M059J (cell line): ENCODE measurements around the gene TRABD. TPM values are rescaled to one million over a fixed set of nuclear protein-coding genes. Genes with fewer than 3 reads are reported as not detected.
"Not testable (repeated sequence)": the region's sequence is repeated elsewhere in the genome, so short reads cannot be mapped to it uniquely, and the experiment has no call there.

Experiments
- DNase-seq: peaks from one replicate; pipeline ENCODE4 v3.0.0-alpha.2; 2012; ENCODE audit warnings: low read depth
- total RNA-seq: library from RNA; depleted of rRNA; stranded (reverse); fragments of >200 nt; shearing (Covaris generic); gene quantifications from 2 replicates; pipeline ENCODE4 v1.2.3, GENCODE V29; 2014

The TRABD gene
- total RNA-seq, 1 experiment from 2014 or later, result 15.1 TPM

DNA sequence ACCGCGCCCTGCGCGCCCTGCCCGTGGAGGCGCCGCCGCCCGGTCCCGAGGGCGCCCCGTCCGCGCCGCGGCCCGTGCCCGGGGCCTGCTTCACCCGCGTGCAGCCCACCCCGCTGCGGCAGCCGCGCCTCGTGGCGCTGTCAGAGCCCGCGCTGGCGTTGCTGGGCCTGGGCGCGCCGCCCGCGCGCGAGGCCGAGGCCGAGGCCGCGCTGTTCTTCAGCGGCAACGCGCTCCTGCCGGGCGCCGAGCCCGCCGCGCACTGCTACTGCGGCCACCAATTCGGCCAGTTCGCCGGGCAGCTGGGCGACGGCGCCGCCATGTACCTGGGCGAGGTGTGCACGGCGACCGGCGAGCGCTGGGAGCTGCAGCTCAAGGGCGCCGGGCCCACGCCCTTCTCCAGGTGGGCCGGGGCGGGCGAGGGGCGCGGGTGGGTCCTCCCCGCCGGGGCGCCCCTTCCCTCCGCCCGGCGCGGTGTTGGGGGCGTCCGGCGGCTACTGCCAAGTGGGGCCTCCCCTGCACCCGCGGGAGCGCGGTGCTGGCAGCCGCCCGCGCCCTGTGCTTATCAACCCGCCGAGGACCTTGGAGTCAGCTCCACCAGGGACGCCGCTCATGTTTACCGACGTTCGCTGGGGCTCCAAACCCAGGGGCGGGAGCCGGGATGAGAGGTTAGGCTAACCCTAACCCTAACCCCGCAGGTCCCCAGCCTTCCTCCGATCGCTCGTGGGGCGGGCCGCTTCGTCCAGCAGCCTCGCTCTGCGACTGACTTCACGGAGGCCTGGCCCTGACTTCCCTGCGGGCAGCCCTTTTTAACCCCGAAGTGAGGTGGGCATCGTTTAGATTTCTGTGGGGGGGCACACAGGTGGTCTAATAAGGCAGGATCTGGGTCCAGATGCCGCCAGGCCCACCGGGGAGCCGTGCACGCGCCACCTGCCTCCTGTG lies 15.7 kb downstream of the TRABD start:
- no peak for DNase-seq

DNA sequence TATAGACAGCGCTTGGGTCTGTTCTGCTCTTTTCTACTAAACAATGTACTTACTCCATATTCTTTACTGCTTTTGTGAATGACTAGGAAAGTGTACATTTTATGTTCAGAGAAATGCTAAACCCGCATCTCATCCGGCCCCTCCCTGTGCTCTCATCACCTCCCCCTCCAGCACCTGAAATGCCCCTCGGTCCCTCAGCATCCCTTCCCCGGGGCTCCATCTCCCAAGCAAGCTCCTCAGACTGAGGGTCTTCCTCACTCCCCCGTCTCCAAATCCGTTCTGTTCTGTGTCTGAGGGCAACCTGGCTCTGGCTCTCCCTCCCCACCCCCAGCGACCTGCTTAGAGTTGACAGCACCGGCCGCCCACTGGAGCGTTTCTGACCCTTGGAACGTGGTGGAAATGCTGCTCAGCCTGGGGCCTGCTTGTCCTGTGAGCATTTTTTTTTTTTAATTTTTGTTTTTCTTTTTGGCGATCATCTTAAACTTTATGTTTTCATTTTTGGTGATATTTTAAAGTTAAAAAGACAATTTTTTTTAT lies 16.5 kb downstream of the TRABD start:
- DNase-seq, result no peak

DNA sequence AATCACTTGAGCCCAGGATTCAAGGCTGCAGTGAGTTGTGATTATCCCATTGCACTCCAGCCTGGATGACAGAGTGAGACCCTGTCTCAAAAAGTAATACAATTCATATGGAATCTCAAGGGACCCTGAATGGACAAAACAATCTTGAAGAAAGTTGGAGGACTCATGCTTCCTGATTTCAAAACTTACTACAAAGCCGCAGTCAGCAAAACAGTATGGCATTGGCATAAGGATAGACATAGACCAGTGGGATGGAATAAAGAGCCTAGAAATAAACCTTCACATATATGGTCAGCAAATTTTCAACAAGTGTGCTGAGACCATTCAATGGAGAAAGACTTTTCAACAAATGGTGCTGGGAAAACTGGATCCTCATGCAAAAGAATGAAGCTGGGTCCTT lies 17.6 kb downstream of the TRABD start:
- DNase-seq, result no peak

DNA sequence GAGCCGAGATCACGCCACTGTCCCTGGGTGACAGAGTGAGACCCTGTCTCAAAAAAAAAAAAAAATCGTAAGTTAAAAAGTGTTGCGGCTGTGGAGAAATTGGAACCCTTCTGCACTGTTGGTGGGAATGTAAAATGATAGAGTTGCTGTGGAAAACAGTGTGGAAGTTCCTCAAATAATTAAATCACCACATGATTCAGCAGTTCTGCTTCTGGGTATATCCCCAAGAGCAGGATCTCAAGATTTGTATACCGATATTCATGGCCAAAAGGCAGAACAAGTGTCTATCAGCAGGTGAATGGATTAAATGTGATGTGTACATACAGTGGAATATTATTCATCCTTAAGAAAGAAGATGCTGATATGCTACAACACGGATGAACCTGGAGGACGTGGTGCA lies 18.9 kb downstream of the TRABD start:
- DNase-seq, result no peak

DNA sequence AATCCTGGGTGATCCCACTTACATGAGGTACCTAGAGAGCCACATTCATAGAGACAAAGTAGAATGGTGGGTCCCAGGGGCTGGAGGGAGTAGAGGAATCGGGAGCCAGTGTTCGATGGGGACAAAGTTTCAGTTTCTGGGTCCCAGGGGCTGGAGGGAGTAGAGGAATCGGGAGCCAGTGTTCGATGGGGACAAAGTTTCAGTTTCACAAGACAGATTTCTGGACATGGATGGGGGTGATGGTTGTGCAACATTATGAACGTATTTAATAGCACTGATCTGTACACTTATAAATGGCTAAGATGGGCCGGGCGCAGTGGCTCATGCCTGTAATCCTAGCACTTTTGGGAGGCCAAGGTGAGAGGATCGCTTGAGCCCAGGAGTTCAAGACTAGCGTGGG lies 19.3 kb downstream of the TRABD start:
- DNase-seq, result not testable (repeated sequence)

DNA sequence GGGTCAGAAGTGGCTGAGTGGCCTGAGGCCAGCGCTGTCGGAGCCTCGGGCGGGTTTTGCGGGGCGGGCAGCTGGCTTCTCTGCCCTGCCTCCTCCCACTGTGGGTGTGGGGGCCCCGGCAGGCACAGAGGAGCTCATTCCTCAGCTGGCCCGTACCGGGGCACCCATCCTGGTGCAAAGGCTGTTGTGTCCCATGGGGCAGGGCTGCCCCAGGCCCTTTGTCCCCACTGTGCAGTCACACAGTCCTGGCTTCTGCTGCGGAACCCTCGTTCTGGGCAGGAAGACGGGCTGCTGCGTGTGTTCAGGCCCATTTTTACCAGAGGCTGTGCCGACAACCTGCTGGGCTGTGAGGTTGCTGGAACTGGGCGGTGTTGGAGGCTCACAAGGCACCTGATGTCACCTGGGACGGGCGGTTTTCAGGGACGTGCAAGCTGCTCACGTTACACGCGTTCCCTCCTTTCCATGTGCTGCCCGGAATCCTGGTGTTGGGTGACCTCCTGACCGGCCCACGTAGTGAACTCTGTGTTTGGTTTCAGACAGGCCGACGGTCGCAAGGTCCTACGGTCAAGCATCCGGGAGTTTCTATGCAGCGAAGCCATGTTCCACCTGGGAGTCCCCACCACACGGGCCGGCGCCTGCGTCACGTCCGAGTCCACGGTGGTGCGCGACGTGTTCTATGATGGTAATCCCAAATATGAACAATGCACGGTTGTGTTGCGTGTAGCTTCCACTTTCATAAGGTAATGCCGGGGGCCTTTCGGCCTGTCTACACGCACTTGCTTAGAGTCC lies 20.3 kb downstream of the TRABD start:
- no peak for DNase-seq

DNA sequence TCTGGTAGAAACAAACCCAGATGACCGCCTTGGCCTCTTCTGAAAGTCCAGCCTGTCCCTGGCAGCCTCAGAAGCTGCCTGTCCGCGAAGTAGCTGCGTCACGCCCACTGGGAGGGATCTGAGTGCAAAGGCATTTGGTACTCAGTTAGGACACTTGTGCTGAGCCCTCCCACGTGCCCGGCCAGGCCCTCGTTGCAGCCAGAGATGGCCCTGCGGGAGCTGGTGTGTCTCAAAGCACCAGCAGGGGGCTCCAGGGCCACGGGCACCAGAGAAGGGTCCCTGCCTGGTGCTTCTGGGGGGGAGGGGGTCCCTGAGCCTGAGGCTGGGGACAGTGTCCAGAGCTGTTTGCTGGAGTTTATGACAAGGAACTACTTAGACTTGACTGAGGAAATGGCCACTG lies 20.9 kb downstream of the TRABD start:
- DNase-seq, result no peak

DNA sequence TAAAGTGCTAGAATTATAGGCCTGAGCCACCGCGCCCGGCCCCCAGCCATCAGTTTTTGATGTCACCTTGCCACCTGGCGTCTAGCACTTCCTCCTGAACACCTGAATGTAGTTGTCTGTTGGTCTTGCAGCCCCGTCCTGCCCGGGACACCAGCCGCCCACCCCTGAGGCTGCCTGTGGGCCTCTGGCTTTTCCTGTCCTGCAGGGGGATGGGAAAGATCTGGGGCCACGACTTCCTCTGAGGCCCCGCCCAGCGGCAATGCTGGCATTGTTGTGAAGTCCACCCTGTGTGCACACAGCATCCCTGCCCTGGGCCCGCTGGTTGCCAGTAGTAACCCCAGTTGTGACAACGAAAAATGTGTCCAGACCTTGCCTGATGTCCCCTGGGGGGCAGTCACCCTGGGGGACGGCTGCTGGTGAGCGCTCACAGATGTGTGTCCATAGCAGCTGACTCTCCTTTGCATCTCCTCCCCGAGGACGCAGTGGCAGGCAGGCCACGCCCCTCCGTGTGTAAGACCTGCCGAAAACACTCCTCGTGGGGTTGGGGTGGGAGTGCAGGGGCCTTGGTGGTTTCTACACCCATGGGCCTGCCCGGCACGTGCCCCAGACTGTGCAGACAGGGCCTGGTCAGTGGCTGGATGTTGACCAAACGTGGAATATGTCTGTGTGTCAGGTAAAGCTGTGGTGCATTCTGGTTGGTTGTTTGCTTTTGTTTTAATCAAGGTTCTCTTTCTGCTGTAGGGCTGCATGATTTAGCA lies 21.8 kb downstream of the TRABD start:
- no peak for DNase-seq

DNA sequence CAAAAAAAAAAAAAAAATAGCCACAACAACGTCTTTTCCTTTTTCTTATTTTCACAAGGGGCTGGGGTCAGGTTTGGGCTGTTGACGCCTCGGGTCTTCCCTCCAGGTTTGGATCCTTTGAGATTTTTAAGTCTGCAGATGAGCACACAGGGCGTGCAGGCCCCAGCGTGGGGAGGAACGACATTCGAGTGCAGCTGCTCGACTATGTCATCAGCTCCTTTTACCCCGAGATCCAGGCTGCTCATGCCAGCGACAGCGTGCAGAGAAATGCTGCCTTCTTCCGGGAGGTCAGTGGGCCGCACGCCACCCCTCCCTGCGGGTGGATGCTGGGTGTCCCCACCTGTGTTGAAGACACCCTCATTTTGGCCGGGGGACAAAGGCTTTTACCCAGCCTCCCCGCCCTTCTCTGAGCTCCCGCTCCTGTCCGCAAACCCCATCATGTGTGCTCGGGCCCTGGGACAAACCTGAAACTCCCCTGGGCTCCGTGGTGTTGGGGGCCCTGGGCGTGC lies 22.8 kb downstream of the TRABD start:
- no peak for DNase-seq

DNA sequence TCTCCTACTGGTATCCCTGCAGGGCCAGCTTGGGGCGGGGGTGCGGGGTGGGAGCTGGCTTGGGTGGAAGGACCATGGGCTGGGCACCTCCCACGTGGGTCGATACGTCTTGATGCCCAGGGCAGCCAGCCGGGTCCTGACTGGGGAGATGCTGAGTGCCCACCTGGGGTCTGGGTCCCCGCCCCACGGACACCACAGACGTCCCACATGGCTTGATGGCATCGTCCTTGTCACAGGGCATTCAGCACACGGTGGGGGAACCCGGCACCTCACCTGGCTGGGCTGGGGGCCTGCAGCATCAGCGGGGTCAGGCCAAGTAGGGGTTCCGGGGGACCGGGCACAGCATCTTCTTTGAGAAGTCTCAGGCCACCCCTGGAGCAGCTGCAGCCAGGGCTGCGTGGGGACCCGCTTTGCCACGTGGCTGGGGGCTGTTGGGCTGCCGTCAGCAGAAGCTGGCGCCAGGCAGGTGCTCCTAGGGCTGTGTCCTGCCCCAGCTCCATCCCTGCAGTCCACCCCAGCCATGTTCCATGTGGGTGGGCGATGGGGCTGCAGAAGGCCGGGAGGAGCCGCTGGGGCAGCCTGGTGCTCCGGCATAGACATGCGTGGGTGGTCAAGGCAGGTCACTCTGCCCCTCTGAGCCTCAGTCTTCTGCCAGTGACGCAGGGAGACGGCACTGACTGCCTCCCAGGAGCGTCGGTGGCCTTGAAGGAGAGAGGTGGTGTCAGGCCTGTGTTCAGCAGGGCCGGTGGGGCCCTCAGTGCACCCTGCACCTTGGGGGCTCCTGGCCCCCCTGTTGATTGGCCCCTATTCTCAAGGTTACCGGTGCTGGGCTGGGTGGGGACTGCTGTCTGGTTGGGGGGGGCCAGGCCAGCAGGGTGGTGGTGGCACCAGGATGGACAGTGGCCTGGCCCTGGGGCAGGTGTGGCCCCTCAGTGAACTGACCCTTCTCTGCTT lies 23.5 kb downstream of the TRABD start:
- no peak for DNase-seq

DNA sequence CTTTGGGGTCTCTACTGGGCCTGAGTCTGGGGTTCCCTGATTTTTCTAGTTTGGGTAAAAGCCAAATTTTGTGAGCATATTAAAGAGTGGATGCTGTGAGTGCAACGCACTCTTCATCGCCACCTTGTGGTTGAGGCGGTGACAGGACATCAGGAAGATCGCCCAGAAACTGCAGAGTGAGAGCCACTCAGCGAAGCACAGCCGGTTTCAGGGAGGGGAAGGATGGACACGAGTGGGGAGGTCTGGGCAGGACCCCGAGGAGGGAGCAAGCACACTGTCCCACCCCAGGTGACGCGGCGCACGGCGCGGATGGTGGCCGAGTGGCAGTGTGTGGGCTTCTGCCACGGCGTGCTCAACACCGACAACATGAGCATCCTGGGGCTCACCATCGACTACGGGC lies 24.2 kb downstream of the TRABD start:
- peak; percentile 48 for DNase-seq

DNA sequence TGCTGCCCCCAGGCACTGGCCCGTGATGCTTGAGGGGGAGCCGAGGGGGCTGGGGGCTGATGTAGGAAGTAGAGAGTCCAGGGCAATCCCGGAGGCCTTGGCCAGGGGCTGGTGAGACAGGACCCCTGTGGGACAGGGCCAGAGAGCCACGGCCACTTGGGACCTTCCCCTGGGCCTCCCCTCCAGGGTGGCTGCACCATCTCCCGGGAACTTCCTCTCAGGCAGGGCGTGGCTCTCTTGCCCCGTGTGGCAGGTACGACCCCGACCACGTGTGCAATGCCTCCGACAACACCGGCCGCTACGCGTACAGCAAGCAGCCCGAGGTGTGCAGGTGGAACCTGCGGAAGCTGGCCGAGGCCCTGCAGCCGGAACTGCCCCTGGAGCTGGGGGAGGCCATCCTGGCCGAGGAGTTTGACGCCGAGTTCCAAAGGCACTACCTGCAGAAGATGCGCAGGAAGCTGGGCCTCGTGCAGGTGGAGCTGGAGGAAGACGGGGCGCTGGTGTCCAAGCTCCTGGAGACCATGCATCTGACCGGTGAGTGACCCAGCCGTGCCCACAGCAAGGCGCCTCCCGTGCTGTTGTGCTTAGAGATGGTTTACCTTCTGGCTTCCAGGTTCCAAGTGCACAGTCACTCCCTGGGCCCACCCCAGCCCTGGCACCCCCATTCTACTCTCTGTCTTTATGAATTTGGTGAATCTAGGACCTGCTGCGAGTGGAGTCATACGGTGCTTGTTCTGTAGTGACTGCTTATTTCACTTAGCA lies 24.8 kb downstream of the TRABD start:
- DNase-seq, result no peak

DNA sequence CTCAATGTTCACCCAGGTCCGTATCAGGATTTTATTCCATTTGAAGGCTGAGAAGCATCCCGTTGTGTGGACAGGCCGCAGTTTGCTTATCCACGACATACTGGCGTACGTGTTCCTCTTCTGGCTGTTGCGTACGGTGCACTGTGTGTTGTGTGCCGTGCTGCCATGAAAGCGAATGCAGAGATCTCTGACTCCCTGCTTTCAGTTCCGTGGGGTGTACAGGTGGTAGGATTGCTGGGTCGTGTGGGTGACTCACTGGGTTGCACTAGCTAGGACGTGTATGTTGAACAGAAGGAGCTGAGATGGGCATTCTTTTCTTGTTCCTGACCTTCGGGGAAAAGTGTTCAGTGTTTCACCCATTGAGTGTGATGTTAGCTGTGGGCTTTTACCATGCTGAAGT lies 25.4 kb downstream of the TRABD start:
- no peak for DNase-seq

DNA sequence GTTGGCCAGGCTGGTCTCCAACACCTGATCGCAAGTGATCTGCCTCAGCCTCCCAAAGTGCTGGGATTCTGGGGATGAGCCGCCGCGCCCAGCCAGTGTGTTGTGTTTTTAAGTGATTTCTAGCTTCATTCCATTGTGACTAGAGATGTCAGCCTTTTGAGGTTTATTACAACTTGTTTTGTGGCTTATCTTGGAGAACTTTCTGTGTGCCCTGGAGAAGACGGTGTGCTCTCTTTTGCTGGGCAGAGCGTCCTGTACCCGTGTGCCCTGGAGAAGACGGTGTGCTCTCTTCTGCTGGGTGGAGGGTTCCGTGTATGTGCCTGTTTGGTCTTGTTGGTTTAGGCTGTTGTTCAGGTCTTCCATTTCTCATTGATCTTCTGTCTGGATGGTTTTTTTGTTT lies 27.6 kb downstream of the TRABD start:
- DNase-seq, result no peak

DNA sequence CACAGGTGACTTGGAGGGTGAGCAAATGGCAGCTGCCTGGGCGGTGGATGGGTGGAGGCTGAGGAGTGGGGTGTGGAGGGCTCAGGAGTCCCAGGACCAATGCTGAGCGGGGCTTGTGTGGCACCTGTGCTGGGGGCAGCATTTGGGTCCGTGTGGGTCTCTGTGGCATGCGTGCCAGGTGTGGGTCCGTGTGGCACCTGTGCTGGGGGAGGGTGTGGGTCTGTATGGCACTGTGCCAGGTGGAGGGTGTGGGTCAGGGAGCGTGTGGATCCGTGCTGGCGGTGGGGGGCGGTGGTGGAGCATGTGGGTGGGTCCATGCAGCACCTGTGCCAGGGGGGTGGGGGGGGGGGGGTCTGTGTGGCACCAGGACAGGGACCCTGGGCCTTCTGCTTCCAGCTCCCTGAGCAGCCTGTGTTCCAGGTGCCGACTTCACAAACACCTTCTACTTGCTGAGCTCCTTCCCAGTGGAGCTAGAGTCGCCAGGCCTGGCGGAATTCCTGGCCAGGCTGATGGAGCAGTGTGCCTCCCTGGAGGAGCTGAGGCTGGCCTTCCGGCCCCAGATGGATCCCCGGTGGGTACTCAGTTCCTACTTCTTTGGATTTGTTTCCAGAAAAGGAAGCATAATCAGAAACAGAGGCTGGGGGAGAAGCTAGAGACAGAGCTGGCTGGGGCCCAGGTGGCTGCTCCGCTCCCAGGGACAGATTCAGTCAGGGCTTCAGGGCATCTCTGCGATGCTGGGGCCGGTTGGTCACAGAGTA lies 29.8 kb downstream of the TRABD start:
- DNase-seq, result no peak

DNA sequence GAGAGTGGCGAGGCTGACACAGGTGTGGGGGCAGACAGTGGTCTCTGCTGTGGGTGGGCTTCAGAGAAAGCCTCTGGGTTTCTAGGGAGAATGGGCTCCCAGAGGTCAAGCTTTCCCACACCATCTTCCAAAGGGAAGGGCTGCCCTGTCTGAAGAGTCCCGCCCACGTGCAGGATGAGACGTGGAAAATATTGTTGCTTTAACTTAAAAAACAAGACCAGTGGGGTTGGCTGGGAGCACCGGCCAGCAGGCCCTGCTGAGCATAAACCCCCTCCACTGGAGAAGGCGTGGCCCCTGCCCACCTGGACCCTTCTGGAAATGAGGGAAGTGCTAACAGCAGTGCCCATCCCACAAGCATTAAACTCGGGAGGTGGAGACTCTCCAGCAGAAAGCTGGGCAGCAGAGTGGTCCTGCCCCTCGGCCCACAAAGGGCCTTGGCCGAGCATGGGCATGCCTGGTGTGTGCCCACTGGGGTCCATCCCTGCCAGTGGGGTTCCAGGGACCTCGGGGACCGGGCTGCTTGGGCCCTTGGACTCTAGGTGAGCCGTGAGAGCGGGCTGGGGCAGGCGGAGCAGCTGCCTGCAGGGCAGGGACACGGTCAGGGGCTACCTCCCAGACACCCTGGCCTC lies 30.5 kb downstream of the TRABD start:
- DNase-seq, result no peak

DNA sequence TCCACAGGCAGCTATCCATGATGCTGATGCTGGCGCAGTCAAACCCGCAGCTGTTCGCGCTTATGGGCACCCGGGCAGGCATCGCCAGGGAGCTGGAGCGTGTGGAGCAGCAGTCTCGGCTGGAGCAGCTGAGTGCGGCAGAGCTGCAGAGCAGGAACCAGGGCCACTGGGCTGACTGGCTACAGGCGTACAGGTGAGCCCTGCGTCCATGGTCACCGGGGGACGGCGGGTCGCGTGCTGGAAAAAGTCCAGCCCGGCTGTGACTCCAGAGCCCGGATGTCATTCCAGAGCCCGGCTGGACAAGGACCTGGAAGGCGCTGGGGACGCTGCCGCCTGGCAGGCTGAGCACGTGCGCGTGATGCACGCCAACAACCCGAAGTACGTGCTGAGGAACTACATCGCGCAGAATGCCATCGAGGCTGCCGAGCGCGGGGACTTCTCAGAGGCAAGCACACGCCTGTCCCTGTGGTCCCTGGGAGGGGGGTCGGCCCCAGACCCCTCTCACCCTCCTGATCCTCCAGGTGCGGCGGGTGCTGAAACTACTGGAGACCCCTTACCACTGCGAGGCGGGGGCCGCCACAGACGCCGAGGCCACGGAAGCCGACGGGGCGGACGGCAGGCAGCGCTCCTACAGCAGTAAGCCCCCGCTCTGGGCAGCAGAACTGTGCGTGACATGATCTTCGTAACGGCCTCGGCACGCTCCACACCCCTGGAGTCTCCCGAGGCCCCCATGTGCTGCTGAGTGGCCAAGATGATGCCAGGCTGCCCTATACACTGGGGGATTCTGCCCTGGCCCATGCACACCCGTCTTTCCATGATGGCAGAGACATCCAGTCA lies 31.2 kb downstream of the TRABD start:
- no peak for DNase-seq
